Fibroblast of skin of left biceps (primary cell): Measurements from ENCODE around the gene PRAC2.
"Not testable (repeated sequence)": the region's sequence is repeated elsewhere in the genome, so short reads cannot be mapped to it uniquely, and the experiment has no call there.

Experiments
- DNase-seq, 2 experiments: peaks; one replicate each; pipeline ENCODE4 v3.0.0-alpha.2; 2013; ENCODE audit warnings: low read depth in 2 of 2

The PRAC2 gene

GRCh38 chr17:48722915-48723422 is at the start of gene PRAC2:
TSS of gene PRAC2 (plus strand) at chr17:48723185. CDS start at chr17:48724411, 1,226 bp downstream.
- DNase-seq, result no peak

GRCh38 chr17:48676963-48677558 is 45.9 kb upstream of the PRAC2 start:
- no peak for DNase-seq

- no peak for DNase-seq
Measured at GRCh38 chr17:48678141-48678971, 44.6 kb upstream of the PRAC2 start.

GRCh38 chr17:48679385-48680096 is 43.4 kb upstream of the PRAC2 start:
- DNase-seq, result no peak

GRCh38 chr17:48681609-48682008 is 41.4 kb upstream of the PRAC2 start:
- no peak for DNase-seq

GRCh38 chr17:48690655-48691054 is 32.3 kb upstream of the PRAC2 start:
- DNase-seq, result no peak

- DNase-seq, result no peak
Measured at GRCh38 chr17:48692049-48692448, 30.9 kb upstream of the PRAC2 start.

GRCh38 chr17:48693178-48693577 is 29.8 kb upstream of the PRAC2 start:
- DNase-seq, result no peak

GRCh38 chr17:48701864-48702532 is 21.0 kb upstream of the PRAC2 start:
- DNase-seq, result no peak

GRCh38 chr17:48704361-48705248 is 18.4 kb upstream of the PRAC2 start:
- no peak for DNase-seq

GRCh38 chr17:48711128-48711527 is 11.9 kb upstream of the PRAC2 start:
- no peak for DNase-seq

GRCh38 chr17:48715496-48716399 is 7.2 kb upstream of the PRAC2 start:
- no peak for DNase-seq

GRCh38 chr17:48716549-48716948 is 6.4 kb upstream of the PRAC2 start:
- DNase-seq, result not testable (repeated sequence)

GRCh38 chr17:48717367-48718226 is 5.4 kb upstream of the PRAC2 start:
- no peak for DNase-seq

- DNase-seq, result no peak
Measured at GRCh38 chr17:48718227-48718760, 4.7 kb upstream of the PRAC2 start.

- DNase-seq, result no peak
Measured at GRCh38 chr17:48718761-48719641, 4.0 kb upstream of the PRAC2 start.

- DNase-seq, result no peak
Measured at GRCh38 chr17:48719642-48720265, 3.2 kb upstream of the PRAC2 start.
